Upper lobe of left lung (tissue), 6 donors: ENCODE results near the gene IFNLR1. TPM values are rescaled to one million over a fixed set of nuclear protein-coding genes. Genes with fewer than 3 reads are reported as not detected.

Experiments used
- ATAC-seq, 2 donors: fragments of 200-7000 bp; cut with Tn5 transposase; one replicate each; pipeline ENCODE4 v1.9.1; 2022; ENCODE audit warnings: mild to moderate bottlenecking in 2 of 2, moderate library complexity in 2 of 2; ENCODE audit not compliant: low FRiP score in 2 of 2
- DNase-seq, 2 donors: peaks; one replicate each; pipeline ENCODE4 v3.0.0-alpha.2; 2019 to 2020
- H3K27ac ChIP-seq, 4 donors: fragments of 200-600 bp; sonication (generic); one replicate each; pipeline ENCODE4 v1.5.1; 2016 to 2019
- H3K27me3 ChIP-seq, 4 donors: fragments of 200-600 bp; sonication (generic); one replicate each; pipeline ENCODE4 v1.5.1; 2017 to 2019
- H3K36me3 ChIP-seq, 4 donors: fragments of 200-600 bp; sonication (generic); one replicate each; pipeline ENCODE4 v1.5.1; 2016 to 2019
- H3K4me1 ChIP-seq, 4 donors: fragments of 200-600 bp; sonication (generic); one replicate each; pipeline ENCODE4 v1.5.1; 2018 to 2019
- H3K4me3 ChIP-seq, 4 donors: fragments of 200-600 bp; sonication (generic); one replicate each; pipeline ENCODE4 v1.5.1; 2017 to 2019; ENCODE audit warnings: mild to moderate bottlenecking in 2 of 4, moderate library complexity in 1 of 4
- H3K9me3 ChIP-seq, 4 donors: fragments of 200-600 bp; sonication (generic); one replicate each; pipeline ENCODE4 v1.5.1; 2018 to 2019
- CTCF ChIP-seq, 6 experiments: fragments of 450-650 bp in 4 of 6; fragments of 200-600 bp in 2 of 6; sonication (generic) in 2 of 6; IDR thresholded peaks; one replicate each; pipeline ENCODE4 v1.5.1; 2016 to 2019; ENCODE audit warnings: antibody characterized with exemption in 6 of 6
- EP300 ChIP-seq, 4 donors: sonication (generic); formaldehyde crosslinking; IDR thresholded peaks; one replicate each; pipeline ENCODE4 v1.5.1; 2017; ENCODE audit warnings: antibody characterized with exemption in 4 of 4, control low read depth in 2 of 4
- POLR2A ChIP-seq, 4 donors: fragments of 450-650 bp; IDR thresholded peaks; one replicate each; pipeline ENCODE4 v1.5.1; 2016 to 2017; ENCODE audit warnings: antibody characterized with exemption in 4 of 4, mild to moderate bottlenecking in 2 of 4
- POLR2AphosphoS5 ChIP-seq, 2 donors: sonication (generic); formaldehyde crosslinking; IDR thresholded peaks; one replicate each; pipeline ENCODE4 v1.5.1; 2017; ENCODE audit warnings: antibody characterized with exemption in 2 of 2
- WGBS, 2 donors: methylation state at CpG; one replicate each; pipeline ENCODE4 v1.1.5; 2017 to 2018; 5-methylcytosine and 5-hydroxymethylcytosine counted together
- total RNA-seq, 6 donors: library from RNA; depleted of rRNA in 4 of 6; stranded (reverse); fragments of >200 nt in 4 of 6; gene quantifications; one replicate each; pipeline versions ENCODE4 v1.1.0 to v1.2.1, GENCODE V29; 2016 to 2021
- donor health status: DM: no; HTN: no; CAD: no; lungs with moderate emphysema.
- donor health status: DM: no; HTN: yes; CAD: no; lungs with severe emphysema.

IFNLR1 gene
- total RNA-seq, 6 donors from 2014 or later = 4.1 to 15.5 (median 6.8) TPM

GRCh38 chr1:24121406-24121805, 65.7 kb downstream of the IFNLR1 start:
- 78 to 89% methylated on average over 4 to 14 of the region's 14 CpGs for WGBS, 2 donors
- no peak for DNase-seq

GRCh38 chr1:24120965-24121364, 66.1 kb downstream of the IFNLR1 start:
- Histone ChIP-seq H3K27me3 (no peaks in the 10 kb centered on the region), H3K9me3 (no peaks in the 10 kb centered on the region), H3K4me3 (no peak overlapping the region), H3K27ac (peak overlapping the region in 1 of 4 donors; percentile 35), H3K36me3 (no peaks in the 10 kb centered on the region), H3K4me1 (peaks cover 3 to 14% (median 6%) of the 10 kb centered on the region in 4 donors)
- no peak for TF ChIP-seq POLR2AphosphoS5 (IDR thresholded peaks at IDR 0.05)
- no peak for TF ChIP-seq EP300 (IDR thresholded peaks at IDR 0.05)
- no peak for TF ChIP-seq CTCF (IDR thresholded peaks at IDR 0.05)
- TF ChIP-seq POLR2A (IDR thresholded peaks at IDR 0.05) = no peak
- DNase-seq (no peak), ATAC-seq (no peak)
- 75 to 84% methylated on average over 2 to 3 of the region's 3 CpGs for WGBS, 2 donors

More at GRCh38 chr1:24121406-24121805, 65.7 kb downstream of the IFNLR1 start:
- no peak for ATAC-seq
- Histone ChIP-seq H3K36me3 (no peaks in the 10 kb centered on the region), H3K4me1 (peaks cover 3 to 14% (median 6%) of the 10 kb centered on the region in 4 donors), H3K27ac (no peak overlapping the region), H3K9me3 (no peaks in the 10 kb centered on the region), H3K4me3 (no peak overlapping the region), H3K27me3 (no peaks in the 10 kb centered on the region)
- TF ChIP-seq POLR2AphosphoS5 (IDR thresholded peaks at IDR 0.05) (no peak), CTCF (IDR thresholded peaks at IDR 0.05) (no peak), POLR2A (IDR thresholded peaks at IDR 0.05) (no peak), EP300 (IDR thresholded peaks at IDR 0.05) (no peak)

- 40 to 47% methylated on average over 10 to 17 of the region's 17 CpGs for WGBS, 2 donors
- H3K36me3 ChIP-seq = no peaks in the 10 kb centered on the region
- peak in 1 of 2 donors; percentile 75 for DNase-seq
- H3K27me3 ChIP-seq = no peaks in the 10 kb centered on the region
- peak; percentile 71 to 77 for ATAC-seq
- TF ChIP-seq CTCF (IDR thresholded peaks at IDR 0.05) (no peak), POLR2A (IDR thresholded peaks at IDR 0.05) (no peak), EP300 (IDR thresholded peaks at IDR 0.05) (no peak), POLR2AphosphoS5 (IDR thresholded peaks at IDR 0.05) (no peak)
- H3K4me3 ChIP-seq = no peak overlapping the region
- H3K9me3 ChIP-seq = no peaks in the 10 kb centered on the region
- H3K27ac ChIP-seq = peak overlapping the region in 3 of 4 donors; percentile 31 to 46 (median 35)
- peaks cover 3 to 14% (median 6%) of the 10 kb centered on the region in 4 donors for H3K4me1 ChIP-seq
Measured at GRCh38 chr1:24119859-24120756, 67.0 kb downstream of the IFNLR1 start.

- Histone ChIP-seq H3K9me3 (no peaks in the 10 kb centered on the region), H3K4me3 (no peak overlapping the region), H3K27ac (no peak overlapping the region), H3K27me3 (no peaks in the 10 kb centered on the region), H3K36me3 (no peaks in the 10 kb centered on the region), H3K4me1 (peaks cover 3 to 14% (median 6%) of the 10 kb centered on the region in 4 donors)
- ATAC-seq (no peak), DNase-seq (no peak)
- WGBS, 2 donors = 61 to 70% methylated on average over 4 to 5 of the region's 5 CpGs
- TF ChIP-seq POLR2A (IDR thresholded peaks at IDR 0.05) = no peak
- TF ChIP-seq EP300 (IDR thresholded peaks at IDR 0.05) = no peak
- TF ChIP-seq POLR2AphosphoS5 (IDR thresholded peaks at IDR 0.05) = no peak
- no peak for TF ChIP-seq CTCF (IDR thresholded peaks at IDR 0.05)
Measured at GRCh38 chr1:24119489-24119858, 67.6 kb downstream of the IFNLR1 start.
